Mammary microvascular endothelial cell (primary cell): ENCODE measurements around the gene RAB8A. TPM values are rescaled to one million over a fixed set of nuclear protein-coding genes. Genes with fewer than 3 reads are reported as not detected.

Experiments used
- total RNA-seq: library from RNA; depleted of rRNA; stranded (reverse); fragments of >200 nt; gene quantifications from 2 replicates; pipeline ENCODE4 v1.2.3, GENCODE V29; 2015

RAB8A gene
- total RNA-seq = 78.3 and 80.6 TPM in 2 replicates

GRCh38 chr19:16111160-16111908 is at the start of gene RAB8A:
Gene RAB8A, plus strand, starts transcription at chr19:16111889. Its CDS starts 13 bp downstream, at chr19:16111902.

GRCh38 chr19:16076154-16076957 is 35.3 kb upstream of the RAB8A start, which contains the start of gene TPM4:
Gene TPM4, plus strand, starts transcription at chr19:16076495. Its CDS starts 71 bp downstream, at chr19:16076566.

DNA sequence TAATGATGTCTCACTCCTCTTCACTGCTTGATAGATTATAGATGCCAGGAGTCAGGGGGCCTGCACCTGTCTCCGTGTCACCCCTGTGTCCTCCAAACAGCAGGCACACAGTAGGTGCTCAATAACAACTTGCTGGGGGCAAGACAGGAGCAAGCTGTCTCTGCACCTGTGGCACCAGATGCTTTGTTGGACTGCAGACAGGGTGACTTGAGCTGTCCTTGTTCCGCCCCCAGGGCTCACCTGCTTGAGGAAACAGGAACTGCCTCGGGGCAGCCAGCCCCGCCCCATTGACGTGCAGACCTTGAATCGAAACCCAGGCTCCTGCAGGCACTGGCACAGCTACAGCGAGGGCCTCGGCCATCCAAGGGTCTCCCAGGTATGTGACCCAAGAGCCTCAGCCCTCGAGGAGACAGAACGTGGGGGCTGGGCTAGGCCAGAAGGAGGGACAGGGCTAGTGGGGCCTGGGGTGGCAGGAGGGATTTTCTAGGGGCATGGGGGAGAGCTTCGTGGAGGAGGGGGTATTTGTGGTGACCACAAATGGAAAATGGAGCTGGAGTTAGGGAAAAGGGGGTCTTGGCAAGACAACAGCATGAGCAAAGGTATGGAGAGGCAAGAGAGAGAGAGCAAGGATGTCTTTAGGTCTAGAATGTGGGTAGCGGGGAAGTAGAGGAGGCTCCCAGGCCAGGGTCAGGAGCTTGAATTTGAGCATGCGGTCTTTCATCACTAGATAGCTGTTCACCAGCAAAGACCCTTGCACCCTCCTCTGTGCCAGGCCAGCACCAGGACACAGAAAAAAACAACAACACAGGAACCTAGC is 31.9 kb downstream of the RAB8A start, which contains the start of gene HSH2D:
TSS of gene HSH2D (plus strand) at position 287 of the 817 bp plus-strand sequence. CDS start 5,066 bp downstream, outside the sequence.

Other genes with a start within 250 kb of the RAB8A start
- not detected in 2 replicates for gene CYP4F2, start 213.8 kb upstream of the RAB8A start, total RNA-seq
- not detected in 2 replicates for gene CYP4F11, start 177.4 kb upstream of the RAB8A start, total RNA-seq
- gene OR10H4, start 162.9 kb upstream of the RAB8A start, total RNA-seq = not detected in 2 replicates
- gene TPM4, start 35.4 kb upstream of the RAB8A start, total RNA-seq = 1,135 and 1,169 TPM in 2 replicates
- not detected in 2 replicates for gene HSH2D, start 31.8 kb downstream of the RAB8A start, total RNA-seq
- not detected in 2 replicates for gene CIB3, start 61.6 kb downstream of the RAB8A start, total RNA-seq
- gene FAM32A, start 73.5 kb downstream of the RAB8A start, total RNA-seq = 131 and 141 TPM in 2 replicates
- 141 and 157 TPM in 2 replicates for gene AP1M1, start 86.0 kb downstream of the RAB8A start, total RNA-seq
- 10.0 and 13.3 TPM in 2 replicates for gene KLF2, start 212.9 kb downstream of the RAB8A start, total RNA-seq